Measurements from ENCODE around the gene CTRB2.

CTRB2 gene

GRCh38 chr16:75203667-75204409 is 3.1 kb downstream of the CTRB2 start:
- TF ChIP-seq CTCF (IDR thresholded peaks at IDR 0.05; ENCODE audit: poor library complexity, severe bottlenecking), result no peak
- H3K27me3 ChIP-seq (ENCODE audit: insufficient read depth, poor library complexity, severe bottlenecking), result no peaks in the 10 kb centered on the region

GRCh38 chr16:75203096-75203495 is 3.9 kb downstream of the CTRB2 start:
- peak; percentile 37 for DNase-seq (ENCODE audit: low spot score)
- no peak for TF ChIP-seq CTCF (IDR thresholded peaks at IDR 0.05; ENCODE audit: poor library complexity, severe bottlenecking)

More at GRCh38 chr16:75203667-75204409, 3.1 kb downstream of the CTRB2 start:
- DNase-seq (ENCODE audit: low spot score), result peak; percentile 60
- no peaks in the 10 kb centered on the region for H3K36me3 ChIP-seq (ENCODE audit: low read depth)
- ATAC-seq (ENCODE audit: low read depth), result no peak
- H3K9me3 ChIP-seq (ENCODE audit: severe bottlenecking), result no peaks in the 10 kb centered on the region
- no peak overlapping the region for H3K27ac ChIP-seq (ENCODE audit: poor library complexity, severe bottlenecking)
- H3K4me1 ChIP-seq (ENCODE audit: insufficient read depth, poor library complexity, severe bottlenecking), result peaks cover 3% of the 10 kb centered on the region
- H3K4me3 ChIP-seq (ENCODE audit: severe bottlenecking), result no peak overlapping the region

GRCh38 chr16:75202069-75202590 is 4.8 kb downstream of the CTRB2 start:
- H3K4me1 ChIP-seq (ENCODE audit: insufficient read depth, poor library complexity, severe bottlenecking), result peaks cover 3% of the 10 kb centered on the region
- ATAC-seq (ENCODE audit: low read depth) (no peak), DNase-seq (ENCODE audit: low spot score) (peak; percentile 10)
- H3K36me3 ChIP-seq (ENCODE audit: low read depth), result no peaks in the 10 kb centered on the region
- no peaks in the 10 kb centered on the region for H3K9me3 ChIP-seq (ENCODE audit: severe bottlenecking)
- H3K4me3 ChIP-seq (ENCODE audit: severe bottlenecking), result no peak overlapping the region
- no peak overlapping the region for H3K27ac ChIP-seq (ENCODE audit: poor library complexity, severe bottlenecking)
- H3K27me3 ChIP-seq (ENCODE audit: insufficient read depth, poor library complexity, severe bottlenecking), result no peaks in the 10 kb centered on the region
- no peak for TF ChIP-seq CTCF (IDR thresholded peaks at IDR 0.05; ENCODE audit: poor library complexity, severe bottlenecking)

More at GRCh38 chr16:75203096-75203495, 3.9 kb downstream of the CTRB2 start:
- ATAC-seq (ENCODE audit: low read depth), result no peak
- H3K9me3 ChIP-seq (ENCODE audit: severe bottlenecking), result no peaks in the 10 kb centered on the region
- H3K36me3 ChIP-seq (ENCODE audit: low read depth), result no peaks in the 10 kb centered on the region
- H3K27ac ChIP-seq (ENCODE audit: poor library complexity, severe bottlenecking), result no peak overlapping the region
- no peak overlapping the region for H3K4me3 ChIP-seq (ENCODE audit: severe bottlenecking)
- H3K4me1 ChIP-seq (ENCODE audit: insufficient read depth, poor library complexity, severe bottlenecking), result peaks cover 3% of the 10 kb centered on the region
- no peaks in the 10 kb centered on the region for H3K27me3 ChIP-seq (ENCODE audit: insufficient read depth, poor library complexity, severe bottlenecking)

GRCh38 chr16:75198135-75198600 is 8.8 kb downstream of the CTRB2 start:
- Histone ChIP-seq H3K4me3 (ENCODE audit: severe bottlenecking) (no peak overlapping the region), H3K9me3 (ENCODE audit: severe bottlenecking) (no peaks in the 10 kb centered on the region), H3K27ac (ENCODE audit: poor library complexity, severe bottlenecking) (no peak overlapping the region), H3K4me1 (ENCODE audit: insufficient read depth, poor library complexity, severe bottlenecking) (peaks cover 3% of the 10 kb centered on the region), H3K36me3 (ENCODE audit: low read depth) (no peaks in the 10 kb centered on the region), H3K27me3 (ENCODE audit: insufficient read depth, poor library complexity, severe bottlenecking) (no peaks in the 10 kb centered on the region)
- DNase-seq (ENCODE audit: low spot score), result no peak
- TF ChIP-seq CTCF (IDR thresholded peaks at IDR 0.05; ENCODE audit: poor library complexity, severe bottlenecking), result no peak
- no peak for ATAC-seq (ENCODE audit: low read depth)

Measured in RWPE2 (cell line).